GM23338 (cell line): ENCODE results near the gene MINDY4.
"Not testable (repeated sequence)": the region's sequence is repeated elsewhere in the genome, so short reads cannot be mapped to it uniquely, and the experiment has no call there.

Source experiments
- CREB1 ChIP-seq: fragments of 250-450 bp; sonication (Bioruptor Pico); IDR thresholded peaks from 2 replicates; pipeline ENCODE4 v1.5.0; 2020; ENCODE audit warnings: low read depth, mild to moderate bottlenecking, moderate library complexity
- CTCF ChIP-seq, 2 experiments: fragments of 200-600 bp in 1 of 2; sonication (generic) in 1 of 2; conservative IDR thresholded peaks; 2 replicates each; pipeline versions ENCODE4 v1.5.1 to v1.6.1; 2016 to 2017; ENCODE audit warnings: antibody characterized with exemption in 2 of 2, low read depth in 2 of 2, mild to moderate bottlenecking in 2 of 2, moderate library complexity in 1 of 2
- EZH2 ChIP-seq: fragments of 200-600 bp; sonication (generic); IDR thresholded peaks from one replicate; pipeline ENCODE4 v1.8.0; 2017; ENCODE audit warnings: antibody characterized with exemption, mild to moderate bottlenecking, low read depth; ENCODE audit not compliant: unreplicated experiment
- EZH2phosphoT487 ChIP-seq: fragments of 200-600 bp; sonication (generic); IDR thresholded peaks from one replicate; pipeline ENCODE4 v1.8.1; 2018; ENCODE audit warnings: antibody characterized with exemption; ENCODE audit not compliant: unreplicated experiment
- POLR2AphosphoS5 ChIP-seq: IDR thresholded peaks from 2 replicates; pipeline ENCODE4 v1.6.1; 2016; ENCODE audit warnings: antibody characterized with exemption, low read depth

- not testable (repeated sequence) for TF ChIP-seq CTCF (conservative IDR thresholded peaks at IDR 0.05; ENCODE audit: low read depth in 2 of 2); CREB1 (CRISPR knock-in tag); EZH2; EZH2phosphoT487; POLR2AphosphoS5
These were observed 36.3 kb downstream of the MINDY4 start for GRCh38 chr7:30807477-30807876.
